ENCODE measurements around the gene SYT13. TPM values are rescaled to one million over a fixed set of nuclear protein-coding genes. Genes with fewer than 3 reads are reported as not detected.

The SYT13 gene, protein sequence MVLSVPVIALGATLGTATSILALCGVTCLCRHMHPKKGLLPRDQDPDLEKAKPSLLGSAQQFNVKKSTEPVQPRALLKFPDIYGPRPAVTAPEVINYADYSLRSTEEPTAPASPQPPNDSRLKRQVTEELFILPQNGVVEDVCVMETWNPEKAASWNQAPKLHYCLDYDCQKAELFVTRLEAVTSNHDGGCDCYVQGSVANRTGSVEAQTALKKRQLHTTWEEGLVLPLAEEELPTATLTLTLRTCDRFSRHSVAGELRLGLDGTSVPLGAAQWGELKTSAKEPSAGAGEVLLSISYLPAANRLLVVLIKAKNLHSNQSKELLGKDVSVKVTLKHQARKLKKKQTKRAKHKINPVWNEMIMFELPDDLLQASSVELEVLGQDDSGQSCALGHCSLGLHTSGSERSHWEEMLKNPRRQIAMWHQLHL
- total RNA-seq (2014; rRNA removed; shearing (Covaris generic)), result not detected in 2 replicates

DNA sequence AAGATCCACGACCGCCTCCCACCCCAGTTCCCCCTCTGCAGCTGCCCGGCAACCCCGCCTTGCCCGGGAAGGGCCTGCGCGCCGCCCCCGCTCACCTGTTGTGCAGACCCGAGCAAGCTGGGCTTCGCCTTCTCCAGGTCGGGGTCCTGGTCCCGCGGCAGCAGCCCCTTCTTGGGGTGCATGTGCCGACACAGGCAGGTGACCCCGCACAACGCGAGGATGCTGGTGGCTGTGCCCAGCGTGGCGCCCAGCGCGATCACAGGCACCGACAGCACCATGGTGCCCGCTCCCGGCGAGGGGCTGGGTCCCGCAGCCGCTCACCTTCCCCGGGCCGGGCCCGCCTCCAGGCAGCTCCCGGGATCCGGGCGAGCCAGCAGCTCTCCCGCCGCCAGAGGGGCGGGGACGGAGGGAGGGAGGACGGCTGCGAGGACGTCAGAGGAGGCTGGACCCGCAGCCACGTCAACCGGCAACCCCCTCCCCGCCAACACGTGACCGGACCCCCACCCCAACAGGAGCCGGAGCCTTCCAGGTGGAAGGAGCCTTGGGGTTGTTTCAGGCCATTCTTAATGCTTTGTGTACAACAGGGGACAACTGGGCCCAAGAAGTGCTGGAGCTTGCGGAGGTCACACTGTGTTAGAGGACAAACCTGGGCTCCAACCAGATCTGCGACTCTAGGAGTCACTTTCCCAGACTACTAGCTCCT, at the start of gene SYT13:
Gene SYT13 (minus strand): TSS at position 412 of the 703 bp plus-strand sequence. CDS start 134 bp downstream, at position 278.
- Histone ChIP-seq H3K27ac (no peak within 1 kb of the TSS), H3K9me3 (replicated peaks) (no peaks in the 10 kb centered on the region), H3K36me3 (no peaks in the 10 kb centered on the region), H3K4me1 (replicated peaks) (no peaks in the 10 kb centered on the region), H3K4me3 (no peak within 1 kb of the TSS), H3K27me3 (replicated peaks) (peaks cover 45% of the 10 kb centered on the region)
- DNase-seq (ENCODE audit: low read depth in 1 of 2, low spot score in 2 of 2), result peak in 1 of 2 experiments; percentile 43

DNA sequence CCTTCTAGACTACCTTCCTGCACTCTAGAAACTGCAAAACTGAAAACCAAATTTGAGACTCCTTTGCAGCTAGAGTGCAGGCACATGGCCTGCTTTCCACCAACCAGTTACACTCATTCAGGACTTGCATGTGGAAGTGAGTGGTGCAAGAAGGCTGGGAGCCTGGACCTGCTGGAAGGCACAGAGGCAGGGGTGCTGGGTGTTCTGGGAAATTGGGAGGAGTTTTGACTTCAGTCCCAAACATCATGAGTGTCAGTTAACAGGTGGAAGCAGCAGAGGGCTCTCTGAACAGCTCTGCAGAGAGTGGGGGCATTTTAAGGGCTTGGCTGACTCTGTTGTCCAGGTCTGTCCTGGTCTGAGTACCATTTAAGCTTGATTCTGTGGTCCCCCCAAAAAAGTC, 49.3 kb upstream of the SYT13 start:
- Histone ChIP-seq H3K9me3 (replicated peaks) (no peaks in the 10 kb centered on the region), H3K4me3 (no peak overlapping the region), H3K27me3 (replicated peaks) (peaks cover 14% of the 10 kb centered on the region; the same call in 1 of the 2 replicates), H3K27ac (no peak overlapping the region), H3K4me1 (replicated peaks) (peaks cover 10% of the 10 kb centered on the region), H3K36me3 (no peaks in the 10 kb centered on the region)
- peak in 1 of 2 experiments; percentile 31 for DNase-seq (ENCODE audit: low read depth in 1 of 2, low spot score in 2 of 2)

DNA sequence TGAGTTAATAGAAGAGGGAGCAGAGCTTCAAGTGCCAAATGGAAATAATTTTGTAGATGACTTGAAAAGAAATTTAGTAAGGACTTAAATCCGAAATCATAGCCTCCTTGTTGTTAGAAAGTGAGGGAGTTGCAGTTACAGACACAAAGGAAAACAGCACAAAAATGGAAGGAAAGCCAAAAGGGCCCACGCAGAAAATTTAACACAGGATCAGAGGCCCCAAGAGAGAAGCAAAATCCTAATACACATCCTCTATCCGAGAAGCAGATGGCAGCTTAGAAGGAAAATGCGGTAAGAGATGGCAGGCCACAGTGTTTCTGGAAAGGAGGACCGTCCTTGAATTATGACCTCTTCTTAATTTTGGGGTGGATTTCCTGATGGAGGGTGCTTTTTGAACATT, 48.7 kb upstream of the SYT13 start:
- H3K4me1 ChIP-seq (replicated peaks), result peaks cover 10% of the 10 kb centered on the region
- H3K27me3 ChIP-seq (replicated peaks), result peaks cover 14% of the 10 kb centered on the region; the same call in 1 of the 2 replicates
- no peaks in the 10 kb centered on the region for H3K36me3 ChIP-seq
- no peak for DNase-seq (ENCODE audit: low read depth in 1 of 2, low spot score in 2 of 2)
- H3K4me3 ChIP-seq, result no peak overlapping the region
- no peaks in the 10 kb centered on the region for H3K9me3 ChIP-seq (replicated peaks)
- H3K27ac ChIP-seq, result no peak overlapping the region

DNA sequence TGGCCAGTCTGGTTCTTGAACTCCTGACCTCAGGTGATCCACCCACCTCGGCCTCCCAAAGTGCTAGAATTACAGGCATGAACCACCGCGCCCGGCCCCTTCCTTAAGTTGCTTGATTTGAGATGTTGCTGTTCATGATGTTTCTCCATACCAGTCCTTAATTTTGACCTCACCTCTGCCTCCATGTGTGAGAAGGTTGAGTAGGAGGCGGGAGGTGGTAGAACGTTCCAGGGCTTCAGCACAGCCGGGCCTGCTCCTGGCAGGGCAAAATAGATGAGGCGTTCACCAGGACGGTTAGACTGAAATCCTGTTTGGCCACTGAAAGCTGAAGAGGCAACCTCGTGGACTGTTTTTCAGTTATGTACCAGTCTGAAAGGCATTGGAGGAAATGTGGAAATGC, 48.3 kb upstream of the SYT13 start:
- Histone ChIP-seq H3K27ac (no peak overlapping the region), H3K9me3 (replicated peaks) (no peaks in the 10 kb centered on the region), H3K4me3 (no peak overlapping the region), H3K36me3 (no peaks in the 10 kb centered on the region), H3K4me1 (replicated peaks) (peaks cover 10% of the 10 kb centered on the region), H3K27me3 (replicated peaks) (peaks cover 14% of the 10 kb centered on the region; the same call in 1 of the 2 replicates)
- peak in 1 of 2 experiments; percentile 35 for DNase-seq (ENCODE audit: low read depth in 1 of 2, low spot score in 2 of 2)

DNA sequence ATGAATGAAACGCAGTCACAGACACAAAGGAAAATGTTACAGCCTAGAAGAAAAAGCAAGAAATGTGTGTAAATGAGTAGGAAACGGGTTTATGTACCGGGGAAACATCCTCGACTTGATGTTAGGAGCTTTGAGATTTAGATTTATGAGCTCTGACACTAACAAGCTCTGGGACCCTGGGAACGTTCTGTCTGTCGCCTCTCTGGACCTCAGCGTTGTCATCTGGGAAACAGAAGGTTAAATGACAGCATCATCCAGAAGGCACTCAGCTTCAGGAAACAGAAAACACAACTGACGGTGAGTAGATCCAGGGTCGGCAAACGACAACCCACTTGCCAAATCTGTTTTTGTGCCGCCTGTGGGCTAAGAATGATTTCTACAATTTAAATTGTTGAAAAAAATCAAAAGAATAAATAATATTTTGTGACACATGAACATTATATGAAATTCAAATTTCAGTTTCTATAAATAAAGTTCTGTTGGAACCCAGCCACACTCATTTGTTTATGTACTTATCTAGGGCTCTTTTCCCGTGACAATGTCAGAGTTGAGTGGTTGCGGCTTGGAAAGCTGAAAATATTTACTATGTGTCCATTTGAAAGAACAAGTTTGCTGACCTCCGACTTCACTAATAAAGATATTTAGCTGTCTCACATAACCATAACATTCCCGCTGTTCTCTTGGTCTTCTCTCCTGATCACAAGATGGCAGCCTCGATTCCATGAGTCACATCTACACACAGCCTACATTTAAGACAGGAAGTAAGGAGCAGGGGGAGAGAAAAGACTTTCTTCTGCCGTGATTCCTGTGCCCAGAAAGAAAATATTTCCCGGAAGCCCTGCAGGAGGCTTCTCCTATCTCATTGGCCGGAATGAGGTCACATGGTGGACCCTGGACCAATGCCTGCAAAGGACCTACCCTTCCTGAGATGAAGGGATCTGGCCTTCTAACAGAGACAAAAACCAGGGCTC, 47.1 kb upstream of the SYT13 start:
- Histone ChIP-seq H3K9me3 (replicated peaks) (no peaks in the 10 kb centered on the region), H3K27ac (no peak overlapping the region), H3K27me3 (replicated peaks) (peaks cover 14% of the 10 kb centered on the region; the same call in 1 of the 2 replicates), H3K36me3 (no peaks in the 10 kb centered on the region), H3K4me3 (no peak overlapping the region), H3K4me1 (replicated peaks) (peaks cover 10% of the 10 kb centered on the region)
- peak; percentile 20 to 43 for DNase-seq (ENCODE audit: low read depth in 1 of 2, low spot score in 2 of 2)

DNA sequence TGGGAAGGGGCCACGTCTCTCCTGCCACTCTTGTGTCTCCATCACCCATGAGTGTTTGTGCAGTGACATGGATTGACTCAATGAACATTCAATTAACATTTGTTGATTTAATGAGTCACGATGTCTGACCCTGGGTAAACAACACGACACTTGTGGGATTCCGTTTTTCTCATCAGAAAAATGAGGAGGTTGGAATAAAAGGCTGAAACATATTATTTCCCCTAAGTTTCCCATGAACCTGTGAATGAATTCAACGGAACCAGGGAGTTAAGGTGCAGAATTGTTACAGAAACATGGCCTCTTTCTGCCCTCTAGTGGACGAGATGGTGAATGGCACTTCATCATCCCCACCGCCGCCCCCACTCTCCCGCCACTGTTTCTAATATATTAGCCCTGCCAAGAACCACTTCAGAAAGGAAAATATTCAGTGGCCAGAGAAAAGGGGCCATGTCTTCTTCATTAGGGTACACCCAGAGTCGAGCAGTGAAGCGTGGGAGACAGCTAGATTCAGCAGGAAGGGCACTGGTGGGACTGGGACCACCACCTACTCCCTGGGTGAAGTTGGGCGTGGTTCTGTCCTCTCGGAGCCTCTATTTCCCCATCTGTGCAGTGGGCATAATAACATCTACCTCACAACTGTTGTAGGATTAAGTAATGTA, 46.3 kb upstream of the SYT13 start:
- no peaks in the 10 kb centered on the region for H3K36me3 ChIP-seq
- H3K27me3 ChIP-seq (replicated peaks), result peaks cover 20% of the 10 kb centered on the region; the same call in 1 of the 2 replicates
- H3K27ac ChIP-seq, result no peak overlapping the region
- peaks cover 4% of the 10 kb centered on the region; the same call in 1 of the 2 replicates for H3K9me3 ChIP-seq (replicated peaks)
- DNase-seq (ENCODE audit: low read depth in 1 of 2, low spot score in 2 of 2), result peak; percentile 38 to 42
- no peak overlapping the region for H3K4me3 ChIP-seq
- H3K4me1 ChIP-seq (replicated peaks), result peaks cover 10% of the 10 kb centered on the region

DNA sequence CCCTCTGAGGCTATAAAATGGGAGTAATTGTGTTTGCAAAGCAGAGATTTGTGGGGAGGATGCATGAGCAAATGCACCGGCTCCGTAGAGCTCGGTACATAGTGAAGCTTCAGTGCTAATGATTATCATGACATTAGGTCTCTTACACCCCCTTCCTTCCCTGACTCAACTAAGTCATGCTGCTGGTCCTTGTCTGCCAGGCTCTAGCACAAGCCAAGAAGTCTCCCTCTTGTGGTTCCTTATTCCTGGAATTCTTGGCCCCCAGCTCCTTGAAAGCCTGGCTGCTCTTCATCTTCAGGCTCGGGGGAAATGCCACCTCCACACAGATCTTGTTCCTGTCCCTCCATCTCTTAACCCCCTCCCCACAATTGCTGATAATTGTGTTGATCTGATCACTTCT, 45.7 kb upstream of the SYT13 start:
- DNase-seq (ENCODE audit: low read depth in 1 of 2, low spot score in 2 of 2), result peak in 1 of 2 experiments; percentile 36
- peaks cover 21% of the 10 kb centered on the region; the same call in 1 of the 2 replicates for H3K27me3 ChIP-seq (replicated peaks)
- no peak overlapping the region for H3K4me3 ChIP-seq
- H3K9me3 ChIP-seq (replicated peaks), result peaks cover 9% of the 10 kb centered on the region; the same call in 1 of the 2 replicates
- no peaks in the 10 kb centered on the region for H3K36me3 ChIP-seq
- peaks cover 10% of the 10 kb centered on the region for H3K4me1 ChIP-seq (replicated peaks)
- no peak overlapping the region for H3K27ac ChIP-seq

DNA sequence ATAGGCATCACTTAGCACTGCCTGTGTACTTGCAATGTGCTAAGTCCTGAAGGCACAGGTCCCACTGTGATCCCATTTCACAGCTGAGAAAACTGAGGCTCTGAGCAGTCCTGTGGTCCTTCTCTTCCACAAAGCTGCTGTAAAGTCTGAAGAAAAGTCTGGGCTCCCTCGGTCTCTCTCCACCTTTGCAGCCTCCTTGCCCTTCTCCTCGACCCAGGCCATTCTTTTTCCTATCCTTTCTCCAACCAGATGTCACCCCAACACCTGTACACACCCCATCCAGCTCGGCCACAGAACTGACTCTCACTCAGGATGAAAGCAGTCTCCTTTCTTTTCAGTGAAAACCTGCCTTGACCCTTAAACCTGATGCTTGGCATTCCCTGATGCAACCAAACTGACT, 42.6 kb upstream of the SYT13 start:
- Histone ChIP-seq H3K9me3 (replicated peaks) (peaks cover 12% of the 10 kb centered on the region), H3K4me3 (no peak overlapping the region), H3K4me1 (replicated peaks) (peaks cover 10% of the 10 kb centered on the region), H3K27me3 (replicated peaks) (peaks cover 21% of the 10 kb centered on the region; the same call in 1 of the 2 replicates), H3K27ac (no peak overlapping the region), H3K36me3 (no peaks in the 10 kb centered on the region)
- DNase-seq (ENCODE audit: low read depth in 1 of 2, low spot score in 2 of 2), result peak in 1 of 2 experiments; percentile 25

DNA sequence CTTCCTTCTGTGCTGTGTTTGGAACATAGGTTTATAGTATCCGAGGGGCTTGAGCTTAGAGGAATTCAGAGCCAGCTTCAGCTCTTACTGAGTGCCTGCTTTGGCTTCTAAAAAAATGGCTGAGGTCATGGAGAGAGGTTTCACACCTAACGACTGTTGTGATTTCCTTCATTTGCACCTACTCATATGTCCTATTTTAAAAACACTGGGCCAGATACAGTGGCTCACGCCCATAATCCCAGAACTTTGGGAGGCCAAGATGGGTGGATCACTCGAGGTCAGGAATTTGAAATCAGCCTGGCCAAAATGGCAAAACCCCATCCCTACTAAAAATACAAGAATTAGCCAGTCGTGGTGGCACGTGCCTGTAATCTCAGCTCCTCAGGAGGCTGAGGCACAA, 38.3 kb upstream of the SYT13 start:
- Histone ChIP-seq H3K9me3 (replicated peaks) (peaks cover 12% of the 10 kb centered on the region), H3K27me3 (replicated peaks) (peaks cover 14% of the 10 kb centered on the region)

DNA sequence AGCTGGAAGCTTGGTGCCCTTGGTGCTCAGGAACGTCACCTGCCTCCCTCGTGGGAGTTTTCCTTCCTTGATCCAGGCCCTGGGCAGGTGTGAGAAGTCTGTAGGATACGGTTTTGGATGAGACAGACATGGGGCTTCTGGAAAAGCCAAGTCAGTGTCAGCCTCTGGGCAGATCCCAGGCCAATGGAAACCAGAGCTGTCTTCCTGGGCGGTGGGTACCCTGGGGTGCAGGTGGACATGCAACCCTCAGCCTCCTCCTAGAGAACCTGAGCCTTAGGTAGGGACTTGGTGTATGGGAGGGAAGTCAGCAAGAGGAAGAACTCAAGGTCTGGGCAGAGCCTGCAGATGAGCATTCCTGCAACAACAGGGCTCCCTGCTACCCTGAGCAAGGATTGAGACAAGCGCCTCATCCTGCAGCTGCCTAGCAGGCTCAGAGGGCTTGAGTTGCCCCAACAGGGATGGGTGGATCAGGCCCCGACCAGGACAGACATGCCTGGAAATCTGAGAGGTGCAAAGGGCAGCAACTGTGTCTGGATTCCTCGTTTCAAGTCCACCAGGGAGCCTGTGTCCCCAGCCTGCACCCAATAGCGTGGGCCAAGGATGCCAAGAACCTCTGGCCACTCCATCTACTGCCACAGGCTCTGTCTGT, 37.6 kb upstream of the SYT13 start:
- no peak overlapping the region for H3K4me3 ChIP-seq
- peaks cover 14% of the 10 kb centered on the region for H3K27me3 ChIP-seq (replicated peaks)
- no peak overlapping the region for H3K27ac ChIP-seq
- peaks cover 12% of the 10 kb centered on the region for H3K9me3 ChIP-seq (replicated peaks)
- H3K36me3 ChIP-seq, result no peaks in the 10 kb centered on the region
- DNase-seq (ENCODE audit: low read depth in 1 of 2, low spot score in 2 of 2), result peak in 1 of 2 experiments; percentile 40
- no peaks in the 10 kb centered on the region for H3K4me1 ChIP-seq (replicated peaks)

More for the DNA sequence above, 38.3 kb upstream of the SYT13 start:
- DNase-seq (ENCODE audit: low read depth in 1 of 2, low spot score in 2 of 2), result no peak
- Histone ChIP-seq H3K4me3 (no peak overlapping the region), H3K4me1 (replicated peaks) (no peaks in the 10 kb centered on the region), H3K36me3 (no peaks in the 10 kb centered on the region), H3K27ac (no peak overlapping the region)

DNA sequence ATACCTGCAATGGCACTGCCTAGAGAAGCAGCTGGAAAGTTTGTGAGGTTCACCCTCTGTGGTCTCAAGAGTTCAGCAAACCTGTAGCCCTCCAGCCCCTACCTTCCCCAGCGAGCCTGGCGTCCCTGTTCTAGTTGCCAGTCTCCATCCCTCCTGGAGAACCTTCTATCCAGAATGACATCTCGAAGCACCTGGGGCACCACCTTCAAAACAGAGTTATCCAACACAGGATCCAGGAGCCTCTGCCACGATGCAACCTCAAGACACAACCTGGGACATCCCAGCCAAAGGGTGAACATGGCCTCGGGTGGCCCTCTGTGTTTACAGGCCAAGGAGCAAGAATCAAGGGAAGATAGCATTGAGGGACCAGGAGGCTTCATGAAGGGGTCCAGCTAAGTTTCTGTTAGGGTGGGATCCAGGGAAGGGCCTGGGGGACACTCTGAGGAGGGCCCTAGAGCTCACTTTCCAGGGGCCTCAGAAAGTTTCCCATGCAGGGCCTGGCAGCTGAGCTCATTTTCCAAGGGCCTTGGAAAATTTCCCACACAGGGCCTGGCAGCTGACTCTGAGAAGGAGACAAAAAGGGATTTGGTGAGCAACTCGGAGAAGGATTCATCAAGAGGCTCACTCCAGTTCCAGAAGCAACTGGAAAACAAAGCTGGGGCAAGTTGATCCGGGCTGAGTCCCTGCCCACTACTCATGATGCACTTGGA, 36.9 kb upstream of the SYT13 start:
- Histone ChIP-seq H3K9me3 (replicated peaks) (peaks cover 12% of the 10 kb centered on the region), H3K4me3 (no peak overlapping the region), H3K27ac (no peak overlapping the region), H3K27me3 (replicated peaks) (peaks cover 17% of the 10 kb centered on the region), H3K4me1 (replicated peaks) (no peaks in the 10 kb centered on the region), H3K36me3 (no peaks in the 10 kb centered on the region)
- peak in 1 of 2 experiments; percentile 40 for DNase-seq (ENCODE audit: low read depth in 1 of 2, low spot score in 2 of 2)

All from SJSA1 (cell line).